HG03045 (cell line): ENCODE data around the gene NLRC5.

Source experiments
- ATAC-seq: cut with Tn5 transposase; IDR thresholded peaks from one replicate; pipeline ENCODE4 v1.9.1; 2021; ENCODE audit warnings: mild to moderate bottlenecking, moderate library complexity; ENCODE audit not compliant: unreplicated experiment

The NLRC5 gene

GRCh38 chr16:57118461-57119084, 129.2 kb downstream of the NLRC5 start:
- no peak for ATAC-seq

DNA sequence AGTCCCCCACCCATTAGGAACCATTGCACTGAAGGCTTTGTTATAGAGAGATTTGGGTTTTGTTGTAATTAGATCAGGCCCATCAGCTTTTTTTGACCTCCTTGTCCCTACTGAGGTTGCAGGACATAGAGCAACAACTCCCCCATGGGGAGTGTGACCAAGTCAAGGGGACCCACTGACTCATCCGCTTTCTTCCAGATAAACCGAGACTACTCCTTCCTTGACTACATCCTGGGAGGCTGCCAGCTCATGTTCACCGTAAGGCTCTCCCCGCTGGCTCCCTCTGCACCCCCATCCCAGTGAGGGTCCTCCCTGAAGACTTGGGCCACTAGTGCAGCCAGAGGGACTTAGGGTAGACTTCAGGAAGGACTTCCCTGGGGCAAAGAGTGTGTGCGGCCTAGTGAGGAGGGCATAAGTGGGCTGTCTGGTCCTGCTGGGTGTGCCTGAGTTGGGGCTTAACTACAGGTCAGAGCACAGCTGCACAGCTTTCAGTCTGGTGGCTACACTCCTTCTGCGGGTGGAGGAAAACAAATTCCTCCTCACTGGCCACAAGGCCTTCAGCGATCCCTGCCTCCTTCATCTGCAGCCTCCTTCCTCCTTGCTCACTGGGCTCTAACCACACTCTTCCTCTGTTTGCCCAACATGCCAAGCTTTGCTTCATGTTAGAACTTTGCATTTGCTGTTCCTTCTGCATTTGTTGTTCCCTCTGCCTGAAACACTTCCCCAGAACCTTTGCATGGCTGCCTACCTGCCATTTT, 134.0 kb downstream of the NLRC5 start:
- ATAC-seq: no peak

DNA sequence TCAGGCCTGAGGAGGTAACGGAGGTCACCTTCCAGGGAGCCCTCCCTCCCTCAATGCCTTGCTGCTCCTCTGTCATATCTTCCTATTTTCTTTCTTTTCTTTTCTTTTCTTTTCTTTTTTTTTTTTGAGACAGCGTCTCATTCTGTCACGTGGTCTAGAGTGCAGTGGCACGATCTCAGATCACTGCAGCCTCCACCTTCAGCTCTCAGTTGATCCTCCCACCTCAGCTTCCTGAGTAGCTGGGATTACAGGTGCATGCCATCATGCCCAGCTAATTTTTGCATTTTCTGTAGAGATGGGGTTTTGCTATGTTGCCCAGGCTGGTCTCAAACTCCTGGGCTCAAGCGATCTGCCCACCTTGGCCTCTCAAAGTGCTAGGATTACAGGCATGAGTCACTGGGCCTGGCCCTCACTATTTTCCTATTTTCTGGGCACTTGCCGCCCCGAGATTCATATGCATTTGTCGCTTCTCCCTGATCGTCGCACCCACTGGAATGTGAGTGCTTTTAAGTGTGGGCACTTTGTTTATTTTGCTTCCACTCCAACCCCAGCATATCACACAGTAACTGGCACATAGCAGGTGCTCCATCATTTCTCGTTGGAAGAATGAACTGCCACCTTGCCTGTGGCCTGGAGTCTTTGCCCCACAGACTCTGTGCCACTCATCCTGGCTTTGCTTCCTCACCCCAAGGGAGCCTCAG, 134.8 kb downstream of the NLRC5 start:
- ATAC-seq: no peak

- no peak for ATAC-seq
Observed at GRCh38 chr16:57125376-57125775, 136.0 kb downstream of the NLRC5 start.

- ATAC-seq: no peak
Observed at GRCh38 chr16:57125969-57126368, 136.6 kb downstream of the NLRC5 start.

- no peak for ATAC-seq
Observed at GRCh38 chr16:57126411-57126810, 137.1 kb downstream of the NLRC5 start.

- no peak for ATAC-seq
Observed at GRCh38 chr16:57127037-57127763, 137.8 kb downstream of the NLRC5 start.

GRCh38 chr16:57127836-57128235, 138.5 kb downstream of the NLRC5 start:
- no peak for ATAC-seq

DNA sequence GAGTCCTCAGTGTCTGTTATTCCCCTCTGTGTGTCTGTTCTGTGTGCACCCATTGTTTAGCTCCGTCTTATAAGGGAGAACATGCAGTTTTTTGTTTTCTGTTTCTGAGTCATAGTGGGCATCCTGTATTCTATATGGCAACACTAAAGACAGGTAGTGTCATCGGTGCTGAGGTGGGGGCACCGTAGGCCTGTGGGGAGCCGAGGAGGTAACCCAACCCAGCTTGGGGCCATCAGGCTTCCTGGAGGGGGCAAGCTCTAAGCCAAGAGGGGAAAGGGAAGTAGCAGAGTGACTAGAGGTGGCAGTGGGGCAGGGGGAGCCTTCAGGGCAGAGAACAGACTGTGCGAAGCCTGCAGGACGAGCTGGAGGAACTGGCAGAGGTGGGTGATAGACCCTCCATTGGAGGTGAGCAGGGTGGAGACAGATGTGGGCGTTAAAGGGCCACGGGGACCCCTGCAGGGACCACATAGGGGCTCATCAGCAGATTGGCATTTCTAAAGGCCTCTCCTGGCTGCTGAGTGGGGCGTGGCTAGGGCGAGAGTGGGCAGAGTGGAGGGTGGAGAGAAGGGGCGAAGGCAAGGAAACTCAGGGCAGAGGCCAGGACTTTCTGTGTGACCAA, 139.5 kb downstream of the NLRC5 start:
- no peak for ATAC-seq

DNA sequence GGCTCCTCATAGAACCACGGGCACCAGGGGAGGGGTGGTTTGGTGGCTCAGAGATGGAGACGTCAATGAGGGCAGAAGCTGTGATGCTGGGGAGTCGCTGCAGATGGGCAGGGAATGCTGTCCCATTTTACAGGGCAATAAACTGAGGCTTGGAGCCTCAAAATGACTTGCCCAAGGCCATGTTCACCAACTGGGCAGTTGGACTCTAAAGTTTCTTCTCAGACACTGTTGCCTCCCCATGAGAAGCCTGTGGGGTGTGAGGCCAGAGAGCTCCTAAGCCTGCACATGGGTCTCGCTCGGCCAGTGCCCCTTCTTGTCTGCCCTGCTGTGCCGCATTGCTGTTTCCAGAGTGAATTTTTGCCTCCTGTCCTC, 141.6 kb downstream of the NLRC5 start:
- ATAC-seq: no peak

GRCh38 chr16:57131351-57131970, 142.1 kb downstream of the NLRC5 start:
- ATAC-seq: no peak

GRCh38 chr16:57132470-57132869, 143.1 kb downstream of the NLRC5 start:
- ATAC-seq: no peak

GRCh38 chr16:57133031-57133430, 143.7 kb downstream of the NLRC5 start:
- no peak for ATAC-seq
